GM23338 (cell line): ENCODE measurements around the gene FSIP1.

ENCODE experiments used
- CREB1 ChIP-seq: fragments of 250-450 bp; sonication (Bioruptor Pico); IDR thresholded peaks from 2 replicates; pipeline ENCODE4 v1.5.0; 2020; ENCODE audit warnings: low read depth, mild to moderate bottlenecking, moderate library complexity
- EZH2 ChIP-seq: fragments of 200-600 bp; sonication (generic); IDR thresholded peaks from one replicate; pipeline ENCODE4 v1.8.0; 2017; ENCODE audit warnings: antibody characterized with exemption, mild to moderate bottlenecking, low read depth; ENCODE audit not compliant: unreplicated experiment
- EZH2phosphoT487 ChIP-seq: fragments of 200-600 bp; sonication (generic); IDR thresholded peaks from one replicate; pipeline ENCODE4 v1.8.1; 2018; ENCODE audit warnings: antibody characterized with exemption; ENCODE audit not compliant: unreplicated experiment
- POLR2AphosphoS5 ChIP-seq: IDR thresholded peaks from 2 replicates; pipeline ENCODE4 v1.6.1; 2016; ENCODE audit warnings: antibody characterized with exemption, low read depth
- STAT1 ChIP-seq: IDR thresholded peaks from one replicate; pipeline ENCODE4 v1.6.1; 2016; ENCODE audit warnings: antibody characterized with exemption; ENCODE audit not compliant: unreplicated experiment
- TF ChIP-seq, protein P1 (sequence below), 2 experiments: fragments of 200-600 bp in 1 of 2; sonication (generic) in 1 of 2; conservative IDR thresholded peaks; 2 replicates each; pipeline versions ENCODE4 v1.5.1 to v1.6.1; 2016 to 2017; ENCODE audit warnings: antibody characterized with exemption in 2 of 2, low read depth in 2 of 2, mild to moderate bottlenecking in 2 of 2, moderate library complexity in 1 of 2
- TF ChIP-seq, protein P2 (sequence below): IDR thresholded peaks from 2 replicates; pipeline ENCODE4 v1.6.1; 2016; ENCODE audit warnings: antibody characterized with exemption

DNA sequence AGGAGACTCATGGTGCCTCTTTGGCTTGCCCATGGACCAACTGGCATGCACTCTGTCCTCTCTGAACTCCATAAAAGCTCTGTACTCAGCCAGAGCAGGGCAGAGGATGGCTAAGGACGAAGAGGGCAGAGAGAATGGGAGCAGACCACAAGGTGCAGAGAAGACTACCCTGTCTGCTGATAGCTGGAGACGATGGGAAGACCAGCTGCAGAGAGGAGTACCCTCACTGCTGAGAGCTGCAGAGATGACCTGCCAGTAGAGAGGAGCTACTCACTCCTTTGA is 136.7 kb downstream of the FSIP1 start:
- TF ChIP-seq, protein P1, sequence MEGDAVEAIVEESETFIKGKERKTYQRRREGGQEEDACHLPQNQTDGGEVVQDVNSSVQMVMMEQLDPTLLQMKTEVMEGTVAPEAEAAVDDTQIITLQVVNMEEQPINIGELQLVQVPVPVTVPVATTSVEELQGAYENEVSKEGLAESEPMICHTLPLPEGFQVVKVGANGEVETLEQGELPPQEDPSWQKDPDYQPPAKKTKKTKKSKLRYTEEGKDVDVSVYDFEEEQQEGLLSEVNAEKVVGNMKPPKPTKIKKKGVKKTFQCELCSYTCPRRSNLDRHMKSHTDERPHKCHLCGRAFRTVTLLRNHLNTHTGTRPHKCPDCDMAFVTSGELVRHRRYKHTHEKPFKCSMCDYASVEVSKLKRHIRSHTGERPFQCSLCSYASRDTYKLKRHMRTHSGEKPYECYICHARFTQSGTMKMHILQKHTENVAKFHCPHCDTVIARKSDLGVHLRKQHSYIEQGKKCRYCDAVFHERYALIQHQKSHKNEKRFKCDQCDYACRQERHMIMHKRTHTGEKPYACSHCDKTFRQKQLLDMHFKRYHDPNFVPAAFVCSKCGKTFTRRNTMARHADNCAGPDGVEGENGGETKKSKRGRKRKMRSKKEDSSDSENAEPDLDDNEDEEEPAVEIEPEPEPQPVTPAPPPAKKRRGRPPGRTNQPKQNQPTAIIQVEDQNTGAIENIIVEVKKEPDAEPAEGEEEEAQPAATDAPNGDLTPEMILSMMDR (conservative IDR thresholded peaks at IDR 0.05; ENCODE audit: low read depth in 2 of 2) = no peak
- TF ChIP-seq POLR2AphosphoS5 = no peak
- no peak for TF ChIP-seq EZH2
- no peak for TF ChIP-seq STAT1
- no peak for TF ChIP-seq EZH2phosphoT487
- TF ChIP-seq, protein P2, sequence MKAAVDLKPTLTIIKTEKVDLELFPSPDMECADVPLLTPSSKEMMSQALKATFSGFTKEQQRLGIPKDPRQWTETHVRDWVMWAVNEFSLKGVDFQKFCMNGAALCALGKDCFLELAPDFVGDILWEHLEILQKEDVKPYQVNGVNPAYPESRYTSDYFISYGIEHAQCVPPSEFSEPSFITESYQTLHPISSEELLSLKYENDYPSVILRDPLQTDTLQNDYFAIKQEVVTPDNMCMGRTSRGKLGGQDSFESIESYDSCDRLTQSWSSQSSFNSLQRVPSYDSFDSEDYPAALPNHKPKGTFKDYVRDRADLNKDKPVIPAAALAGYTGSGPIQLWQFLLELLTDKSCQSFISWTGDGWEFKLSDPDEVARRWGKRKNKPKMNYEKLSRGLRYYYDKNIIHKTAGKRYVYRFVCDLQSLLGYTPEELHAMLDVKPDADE = no peak
- TF ChIP-seq CREB1 = no peak
